ENCODE results near the gene MT4. TPM values are rescaled to one million over a fixed set of nuclear protein-coding genes. Genes with fewer than 3 reads are reported as not detected.

MT4 gene
- total and polyA plus RNA-seq, 9 donors = not detected

DNA sequence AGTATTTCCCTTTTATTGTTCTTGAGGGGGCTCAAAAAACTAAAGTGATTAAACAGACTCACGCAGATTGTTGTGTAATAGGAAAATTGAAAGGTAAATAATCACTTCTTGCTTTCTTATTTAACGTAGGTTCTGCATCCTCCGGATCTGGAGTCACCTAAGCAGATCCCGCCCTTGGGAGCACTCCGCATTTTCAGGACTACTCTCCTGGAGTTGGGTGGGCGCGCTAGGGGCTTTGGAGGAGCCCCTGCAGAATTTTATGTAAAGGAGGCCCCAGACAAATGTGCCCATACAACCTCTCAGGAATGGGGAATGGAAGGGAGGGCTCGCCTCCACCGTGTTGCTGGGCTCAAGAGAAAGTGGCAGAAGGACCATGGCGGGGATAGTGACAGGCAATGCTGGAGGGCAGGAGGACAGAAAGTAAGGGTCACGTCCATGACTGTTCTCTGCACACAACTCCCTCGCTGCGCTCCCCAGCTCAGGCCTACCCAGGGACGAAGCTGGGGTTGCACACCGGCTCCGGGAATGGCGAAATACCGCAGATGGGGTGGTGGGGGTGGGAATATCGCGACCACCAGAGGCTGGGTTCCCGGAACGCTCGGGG is 51.8 kb downstream of the MT4 start:
- peak overlapping the region; percentile 7 for H3K4me3 ChIP-seq
- 53 to 59% (median 58%) methylated on average over 23 of the region's 23 CpGs for WGBS, 3 donors
- H3K27ac ChIP-seq = no peak overlapping the region
- no peak for DNase-seq
- TF ChIP-seq POLR2A (IDR thresholded peaks at IDR 0.05) (no peak), CTCF (IDR thresholded peaks at IDR 0.05) (no peak), EP300 (IDR thresholded peaks at IDR 0.05) (no peak)
- no peaks in the 10 kb centered on the region for H3K36me3 ChIP-seq
- H3K27me3 ChIP-seq = no peaks in the 10 kb centered on the region
- intact Hi-C loops (cut with DNase I) = no loop called here
- H3K4me1 ChIP-seq (ENCODE audit: insufficient read depth) = peaks cover 2% of the 10 kb centered on the region
- no peaks in the 10 kb centered on the region for H3K9me3 ChIP-seq

- Histone ChIP-seq H3K9me3 (no peaks in the 10 kb centered on the region), H3K27ac (no peak overlapping the region), H3K4me1 (ENCODE audit: insufficient read depth) (peaks cover 2% of the 10 kb centered on the region), H3K27me3 (no peaks in the 10 kb centered on the region), H3K4me3 (peak overlapping the region; percentile 7), H3K36me3 (no peaks in the 10 kb centered on the region)
- WGBS, 3 donors = 2 to 3% (median 2%) methylated on average over 38 to 40 of the region's 41 CpGs
- intact Hi-C loops (cut with DNase I) = no loop called here
- TF ChIP-seq EP300 (IDR thresholded peaks at IDR 0.05) = no peak
- no peak for TF ChIP-seq POLR2A (IDR thresholded peaks at IDR 0.05)
- TF ChIP-seq CTCF (IDR thresholded peaks at IDR 0.05) = no peak
- peak; percentile 70 to 85 (median 76) for DNase-seq
Observed at GRCh38 chr16:56617212-56618085, 52.6 kb downstream of the MT4 start.

DNA sequence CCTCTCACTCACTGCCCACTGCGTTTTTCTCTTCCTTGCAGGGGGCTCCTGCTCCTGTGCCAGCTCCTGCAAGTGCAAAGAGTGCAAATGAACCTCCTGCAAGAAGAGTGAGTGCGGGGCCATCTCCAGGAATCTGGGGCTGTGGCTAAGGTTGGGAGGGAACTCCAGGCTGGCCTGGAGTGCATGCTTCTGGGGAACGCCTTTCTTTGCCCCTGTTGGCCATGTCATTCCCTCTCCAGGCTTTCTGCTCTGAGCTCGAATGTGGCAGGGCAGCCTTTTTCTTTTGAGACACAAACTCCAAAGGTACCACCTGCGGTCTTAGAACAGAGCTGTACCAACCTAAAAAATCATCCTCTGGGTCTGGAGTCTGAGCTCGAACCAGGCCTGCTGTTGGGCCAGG is 53.3 kb downstream of the MT4 start:
- Histone ChIP-seq H3K4me1 (ENCODE audit: insufficient read depth) (peaks cover 2% of the 10 kb centered on the region), H3K36me3 (no peaks in the 10 kb centered on the region), H3K27ac (no peak overlapping the region), H3K4me3 (no peak overlapping the region), H3K27me3 (no peaks in the 10 kb centered on the region), H3K9me3 (no peaks in the 10 kb centered on the region)
- intact Hi-C loops (cut with DNase I) = no loop called here
- WGBS, 3 donors = 69 to 78% (median 77%) methylated on average over 6 of the region's 6 CpGs
- no peak for DNase-seq
- no peak for TF ChIP-seq EP300 (IDR thresholded peaks at IDR 0.05)
- TF ChIP-seq CTCF (IDR thresholded peaks at IDR 0.05) = no peak
- no peak for TF ChIP-seq POLR2A (IDR thresholded peaks at IDR 0.05)

Other genes with a start within 250 kb of the MT4 start
- 100 to 1,000 TPM; 103 to 130 (median 116) TPM for gene AMFR, start 139.5 kb upstream of the MT4 start, total RNA-seq
- gene AMFR, start 139.5 kb upstream of the MT4 start, polyA plus RNA-seq = 10 to 100 TPM; 94.1 to 97.8 TPM
- gene NUDT21, start 113.7 kb upstream of the MT4 start, total RNA-seq = 100 to 1,000 TPM in 5 of 7 donors, 10 to 100 TPM in 2; 46.0 to 163 (median 130) TPM
- gene NUDT21, start 113.7 kb upstream of the MT4 start, polyA plus RNA-seq = 10 to 100 TPM; 40.8 to 64.7 TPM
- 10 to 100 TPM in 6 of 7 donors, 1 to 10 TPM in 1; 8.1 to 45.2 (median 28.9) TPM for gene OGFOD1, start 113.5 kb upstream of the MT4 start, total RNA-seq
- gene OGFOD1, start 113.5 kb upstream of the MT4 start, polyA plus RNA-seq = 10 to 100 TPM; 12.2 to 36.4 TPM
- gene BBS2, start 45.0 kb upstream of the MT4 start, total RNA-seq = 10 to 100 TPM; 50.4 to 86.2 (median 67.1) TPM
- gene BBS2, start 45.0 kb upstream of the MT4 start, polyA plus RNA-seq = 10 to 100 TPM; 47.9 to 81.0 TPM
- 1 to 10 TPM in 3 of 7 donors, under 1 TPM in 1, not detected in 3; 0.53 to 4.8 (median 1.5) TPM for gene MT3, start 24.5 kb downstream of the MT4 start, total RNA-seq
- 1 to 10 TPM in 1 of 2 donors, under 1 TPM in 1; 0.68 to 1.6 TPM for gene MT3, start 24.5 kb downstream of the MT4 start, polyA plus RNA-seq
- 100 to 1,000 TPM in 5 of 7 donors, 10 to 100 TPM in 2; 88.0 to 679 (median 136) TPM for gene MT2A, start 43.5 kb downstream of the MT4 start, total RNA-seq
- 100 to 1,000 TPM in 1 of 2 donors, 10 to 100 TPM in 1; 16.1 to 250 TPM for gene MT2A, start 43.5 kb downstream of the MT4 start, polyA plus RNA-seq
- 100 to 1,000 TPM in 3 of 7 donors, 10 to 100 TPM in 4; 16.1 to 867 (median 65.3) TPM for gene MT1E, start 60.7 kb downstream of the MT4 start, total RNA-seq
- gene MT1E, start 60.7 kb downstream of the MT4 start, polyA plus RNA-seq = 10 to 100 TPM; 65.1 to 93.4 TPM
- 10 to 100 TPM in 2 of 7 donors, 1 to 10 TPM in 4, under 1 TPM in 1; 0.66 to 23.2 (median 7.4) TPM for gene MT1M, start 67.6 kb downstream of the MT4 start, total RNA-seq
- gene MT1M, start 67.6 kb downstream of the MT4 start, polyA plus RNA-seq = 1 to 10 TPM; 1.4 to 7.9 TPM
- gene MT1A, start 73.6 kb downstream of the MT4 start, total RNA-seq = 10 to 100 TPM in 2 of 7 donors, 1 to 10 TPM in 4, not detected in 1; 1.3 to 61.0 (median 7.4) TPM
- gene MT1A, start 73.6 kb downstream of the MT4 start, polyA plus RNA-seq = 10 to 100 TPM in 1 of 2 donors, 1 to 10 TPM in 1; 1.3 to 13.8 TPM
- not detected for gene MT1B, start 86.8 kb downstream of the MT4 start, total RNA-seq
- not detected for gene MT1B, start 86.8 kb downstream of the MT4 start, polyA plus RNA-seq
- 10 to 100 TPM in 1 of 7 donors, 1 to 10 TPM in 4, under 1 TPM in 1, not detected in 1; 0.73 to 76.3 (median 2.6) TPM for gene MT1F, start 92.9 kb downstream of the MT4 start, total RNA-seq
- 1 to 10 TPM; 3.6 to 4.6 TPM for gene MT1F, start 92.9 kb downstream of the MT4 start, polyA plus RNA-seq
- gene MT1G, start 103.0 kb downstream of the MT4 start, total RNA-seq = 1 to 10 TPM in 4 of 7 donors, not detected in 3; 1.0 to 6.9 (median 4.8) TPM
- 1 to 10 TPM in 1 of 2 donors, under 1 TPM in 1; 1.00 to 3.3 TPM for gene MT1G, start 103.0 kb downstream of the MT4 start, polyA plus RNA-seq
- gene MT1H, start 104.7 kb downstream of the MT4 start, total RNA-seq = under 1 TPM in 1 of 7 donors, not detected in 6; 0.79 TPM
- not detected for gene MT1H, start 104.7 kb downstream of the MT4 start, polyA plus RNA-seq
- gene MT1X, start 117.4 kb downstream of the MT4 start, total RNA-seq = 1,000 to 10,000 TPM in 1 of 7 donors, 100 to 1,000 TPM in 3, 10 to 100 TPM in 3; 30.0 to 1,106 (median 141) TPM
- gene MT1X, start 117.4 kb downstream of the MT4 start, polyA plus RNA-seq = 100 to 1,000 TPM in 1 of 2 donors, 10 to 100 TPM in 1; 10.0 to 185 TPM
- 10 to 100 TPM; 26.1 to 53.9 (median 42.7) TPM for gene NUP93, start 165.1 kb downstream of the MT4 start, total RNA-seq
- gene NUP93, start 165.1 kb downstream of the MT4 start, polyA plus RNA-seq = 10 to 100 TPM; 24.1 to 43.2 TPM

Measured in ovary (tissue), 9 donors.